Activated CD8-positive, alpha-beta T cell treated with anti-CD3 and anti-CD28 coated beads, Interleukin-2, amount 10 ng/mL, durations not matched to agents 7 days and 5 days (primary cell): ENCODE results near the gene KCNA5. TPM values are rescaled to one million over a fixed set of nuclear protein-coding genes. Genes with fewer than 3 reads are reported as not detected.

ENCODE experiments used
- ATAC-seq: fragments of 150-1000 bp; cut with Tn5 transposase; one replicate; pipeline ENCODE4 v1.10.0; 2021; ENCODE audit warnings: moderate library complexity
- CTCF ChIA-PET: fragments of 350-600 bp; sonication (Branson Sonifier 250); formaldehyde crosslinking; loops from one replicate; lab custom pipeline; 2021; ENCODE audit warnings: antibody characterized with exemption; lab: Charles Lee
- POLR2A ChIA-PET: fragments of 350-600 bp; sonication (Branson Sonifier 250); formaldehyde crosslinking; loops from one replicate; lab custom pipeline; 2021; ENCODE audit warnings: antibody characterized with exemption; lab: Charles Lee
- DNase-seq: peaks from one replicate; pipeline ENCODE4 v3.0.0-alpha.2; 2020
- H3K27ac Mint-ChIP-seq: one replicate; pipeline ENCODE4 v1.8.0; 2021; ENCODE audit warnings: mild to moderate bottlenecking, mixed read lengths
- H3K27me3 Mint-ChIP-seq: one replicate; pipeline ENCODE4 v1.8.0; 2021; ENCODE audit warnings: low read depth, mixed read lengths
- H3K36me3 Mint-ChIP-seq: one replicate; pipeline ENCODE4 v1.8.0; 2021; ENCODE audit warnings: low read depth, mixed read lengths
- H3K4me1 Mint-ChIP-seq: one replicate; pipeline ENCODE4 v1.8.0; 2021; ENCODE audit warnings: low read depth, mixed read lengths
- H3K4me3 Mint-ChIP-seq: one replicate; pipeline ENCODE4 v1.8.0; 2021; ENCODE audit warnings: mild to moderate bottlenecking, mixed read lengths
- H3K9me3 Mint-ChIP-seq: one replicate; pipeline ENCODE4 v1.8.0; 2022; ENCODE audit warnings: mixed read lengths; ENCODE audit not compliant: insufficient read depth
- total RNA-seq, 2 experiments: library from RNA; stranded (reverse); gene quantifications; one replicate each; pipeline ENCODE4 v1.2.3, GENCODE V29; 2021

KCNA5 gene
- not detected for total RNA-seq

- H3K4me3 Mint-ChIP-seq, result no peak within 1 kb of the TSS
- POLR2A ChIA-PET, result no interaction called here
- no peak within 1 kb of the TSS for H3K27ac Mint-ChIP-seq
- no peaks in the 10 kb centered on the region for H3K4me1 Mint-ChIP-seq
- H3K27me3 Mint-ChIP-seq, result peaks cover 45% of the 10 kb centered on the region
- ATAC-seq (no peak), DNase-seq (no peak)
- CTCF ChIA-PET, result no interaction called here
- H3K36me3 Mint-ChIP-seq, result no peaks in the 10 kb centered on the region
- H3K9me3 Mint-ChIP-seq, result no peaks in the 10 kb centered on the region
Measured at GRCh38 chr12:5043589-5044419, at the start of gene KCNA5. TSS of gene KCNA5 (plus strand) at chr12:5043879. CDS start at chr12:5044148, 269 bp downstream.

- no peaks in the 10 kb centered on the region for H3K4me1 Mint-ChIP-seq
- no peaks in the 10 kb centered on the region for H3K36me3 Mint-ChIP-seq
- POLR2A ChIA-PET, result no interaction called here
- CTCF ChIA-PET, result interaction anchor here (1.4 kb wide), 1 partner anchor 136 kb away, joined by 3 read pairs; no protein-coding TSS in a partner anchor
- H3K27me3 Mint-ChIP-seq, result peaks cover 15% of the 10 kb centered on the region
- H3K27ac Mint-ChIP-seq, result no peak overlapping the region
- ATAC-seq, result no peak
- no peaks in the 10 kb centered on the region for H3K9me3 Mint-ChIP-seq
- no peak overlapping the region for H3K4me3 Mint-ChIP-seq
- DNase-seq, result no peak
Measured at GRCh38 chr12:4994622-4995021, 49.1 kb upstream of the KCNA5 start.

- CTCF ChIA-PET, result interaction anchor here (1.5 kb wide), 1 partner anchor 141 kb away, joined by 4 read pairs; no protein-coding TSS in a partner anchor
- Mint-ChIP-seq H3K36me3 (no peaks in the 10 kb centered on the region), H3K4me3 (no peak overlapping the region), H3K27me3 (peaks cover 12% of the 10 kb centered on the region), H3K9me3 (no peaks in the 10 kb centered on the region), H3K27ac (no peak overlapping the region), H3K4me1 (no peaks in the 10 kb centered on the region)
- POLR2A ChIA-PET, result no interaction called here
- no peak for ATAC-seq
- DNase-seq, result no peak
Measured at GRCh38 chr12:4996714-4997113, 47.0 kb upstream of the KCNA5 start.

GRCh38 chr12:4997939-4998338 lies 45.7 kb upstream of the KCNA5 start:
- POLR2A ChIA-PET, result no interaction called here
- no peak overlapping the region for H3K27ac Mint-ChIP-seq
- no peaks in the 10 kb centered on the region for H3K9me3 Mint-ChIP-seq
- CTCF ChIA-PET, result interaction anchor here (1.5 kb wide), 1 partner anchor 142 kb away, joined by 4 read pairs; no protein-coding TSS in a partner anchor
- H3K4me1 Mint-ChIP-seq, result no peaks in the 10 kb centered on the region
- DNase-seq (no peak), ATAC-seq (no peak)
- H3K4me3 Mint-ChIP-seq, result no peak overlapping the region
- H3K27me3 Mint-ChIP-seq, result peaks cover 7% of the 10 kb centered on the region
- H3K36me3 Mint-ChIP-seq, result no peaks in the 10 kb centered on the region

GRCh38 chr12:5000204-5000603 lies 43.5 kb upstream of the KCNA5 start:
- Mint-ChIP-seq H3K27ac (no peak overlapping the region), H3K9me3 (no peaks in the 10 kb centered on the region), H3K27me3 (peaks cover 6% of the 10 kb centered on the region), H3K36me3 (no peaks in the 10 kb centered on the region), H3K4me3 (no peak overlapping the region), H3K4me1 (no peaks in the 10 kb centered on the region)
- DNase-seq (no peak), ATAC-seq (no peak)
- CTCF ChIA-PET, result interaction anchor here (3.0 kb wide), 1 partner anchor 144 kb away, joined by 21 read pairs; no protein-coding TSS in a partner anchor
- POLR2A ChIA-PET, result no interaction called here

GRCh38 chr12:5000658-5001385 lies 42.9 kb upstream of the KCNA5 start:
- Mint-ChIP-seq H3K27me3 (peaks cover 9% of the 10 kb centered on the region), H3K27ac (no peak overlapping the region), H3K4me3 (no peak overlapping the region), H3K9me3 (no peaks in the 10 kb centered on the region), H3K36me3 (no peaks in the 10 kb centered on the region), H3K4me1 (no peaks in the 10 kb centered on the region)
- ChIA-PET POLR2A (no interaction called here), CTCF (interaction anchor here (3.0 kb wide), 1 partner anchor 144 kb away, joined by 21 read pairs; no protein-coding TSS in a partner anchor)
- DNase-seq (no peak), ATAC-seq (no peak)

- Mint-ChIP-seq H3K4me1 (no peaks in the 10 kb centered on the region), H3K27ac (no peak overlapping the region), H3K27me3 (peaks cover 11% of the 10 kb centered on the region), H3K4me3 (no peak overlapping the region), H3K36me3 (no peaks in the 10 kb centered on the region), H3K9me3 (no peaks in the 10 kb centered on the region)
- CTCF ChIA-PET, result interaction anchor here (0.8 to 1.0 kb wide), 2 partner anchors 145 to 148 kb away, joined by 5 to 8 read pairs; no protein-coding TSS in a partner anchor
- POLR2A ChIA-PET, result no interaction called here
- ATAC-seq (peak; percentile 84), DNase-seq (peak; percentile 67)
Measured at GRCh38 chr12:5003025-5003666, 40.5 kb upstream of the KCNA5 start.

GRCh38 chr12:5008661-5009060 lies 35.0 kb upstream of the KCNA5 start:
- no peaks in the 10 kb centered on the region for H3K9me3 Mint-ChIP-seq
- ChIA-PET CTCF (no interaction called here), POLR2A (no interaction called here)
- H3K36me3 Mint-ChIP-seq, result no peaks in the 10 kb centered on the region
- no peak for DNase-seq
- peaks cover 20% of the 10 kb centered on the region for H3K27me3 Mint-ChIP-seq
- ATAC-seq, result no peak
- H3K4me3 Mint-ChIP-seq, result no peak overlapping the region
- no peaks in the 10 kb centered on the region for H3K4me1 Mint-ChIP-seq
- no peak overlapping the region for H3K27ac Mint-ChIP-seq

- POLR2A ChIA-PET, result no interaction called here
- DNase-seq (no peak), ATAC-seq (no peak)
- no peaks in the 10 kb centered on the region for H3K36me3 Mint-ChIP-seq
- no peaks in the 10 kb centered on the region for H3K9me3 Mint-ChIP-seq
- no peaks in the 10 kb centered on the region for H3K4me1 Mint-ChIP-seq
- H3K27ac Mint-ChIP-seq, result no peak overlapping the region
- peaks cover 19% of the 10 kb centered on the region for H3K27me3 Mint-ChIP-seq
- H3K4me3 Mint-ChIP-seq, result no peak overlapping the region
- CTCF ChIA-PET, result no interaction called here
Measured at GRCh38 chr12:5010151-5010550, 33.5 kb upstream of the KCNA5 start.

GRCh38 chr12:5012337-5012736 lies 31.3 kb upstream of the KCNA5 start:
- peaks cover 14% of the 10 kb centered on the region for H3K27me3 Mint-ChIP-seq
- ATAC-seq (no peak), DNase-seq (no peak)
- no peak overlapping the region for H3K4me3 Mint-ChIP-seq
- POLR2A ChIA-PET, result no interaction called here
- CTCF ChIA-PET, result interaction anchor here (1.4 kb wide), 1 partner anchor 9 kb away, joined by 3 read pairs; no protein-coding TSS in a partner anchor
- no peaks in the 10 kb centered on the region for H3K9me3 Mint-ChIP-seq
- H3K27ac Mint-ChIP-seq, result no peak overlapping the region
- H3K36me3 Mint-ChIP-seq, result no peaks in the 10 kb centered on the region
- H3K4me1 Mint-ChIP-seq, result no peaks in the 10 kb centered on the region

DNA sequence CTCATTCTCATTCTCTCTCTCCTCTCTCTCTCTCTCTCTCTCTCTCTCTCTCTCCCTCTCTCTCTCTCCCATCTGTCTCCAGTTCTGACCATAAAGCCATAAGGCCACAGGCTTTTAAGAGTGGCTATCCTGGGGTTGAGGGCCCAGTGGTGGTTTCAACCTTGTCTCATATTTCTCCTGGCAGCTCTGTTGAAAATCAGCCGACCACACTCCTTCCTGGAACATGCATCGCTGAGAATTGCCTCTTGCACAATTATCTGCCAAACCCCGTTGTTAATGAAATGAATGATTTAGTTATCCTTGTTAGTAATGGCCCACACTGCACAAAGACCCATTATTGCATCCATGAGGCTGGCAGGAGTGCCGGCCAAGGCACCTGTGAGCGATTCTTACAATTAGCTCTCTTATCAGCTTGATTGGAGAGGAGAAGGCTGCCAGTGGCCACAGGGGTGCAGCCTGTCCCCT lies 30.4 kb upstream of the KCNA5 start:
- peaks cover 14% of the 10 kb centered on the region for H3K27me3 Mint-ChIP-seq
- DNase-seq (no peak), ATAC-seq (no peak)
- H3K9me3 Mint-ChIP-seq, result no peaks in the 10 kb centered on the region
- ChIA-PET POLR2A (no interaction called here), CTCF (interaction anchor here (1.0 to 1.4 kb wide), 2 partner anchors 8 to 157 kb away, joined by 3 to 5 read pairs; no protein-coding TSS in a partner anchor)
- no peaks in the 10 kb centered on the region for H3K4me1 Mint-ChIP-seq
- H3K36me3 Mint-ChIP-seq, result no peaks in the 10 kb centered on the region
- H3K27ac Mint-ChIP-seq, result no peak overlapping the region
- no peak overlapping the region for H3K4me3 Mint-ChIP-seq
